Measurements from ENCODE around the gene PLK1.
"Not testable (repeated sequence)": the region's sequence is repeated elsewhere in the genome, so short reads cannot be mapped to it uniquely, and the experiment has no call there.

PLK1 gene

DNA sequence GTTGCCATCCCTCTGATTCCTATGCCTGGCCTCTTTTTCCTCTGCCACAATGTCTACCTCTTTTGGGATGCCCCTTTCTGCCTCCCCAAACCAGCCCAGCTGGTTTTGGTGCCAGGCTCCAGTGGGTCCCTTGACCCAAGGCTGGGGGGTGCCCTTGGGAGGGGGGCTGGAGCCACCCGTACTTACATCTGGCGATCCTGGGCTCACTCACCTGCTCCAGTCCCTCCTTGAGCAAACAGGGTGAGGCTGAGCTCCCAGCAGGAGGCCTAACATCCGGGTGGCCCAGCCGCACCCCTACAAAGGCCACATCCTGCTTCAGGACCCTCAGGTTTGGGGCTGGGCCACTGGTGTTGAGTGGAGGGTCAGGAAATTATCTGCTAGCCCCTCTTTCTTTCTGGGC, 33.1 kb downstream of the PLK1 start:
- TF ChIP-seq, protein P1, sequence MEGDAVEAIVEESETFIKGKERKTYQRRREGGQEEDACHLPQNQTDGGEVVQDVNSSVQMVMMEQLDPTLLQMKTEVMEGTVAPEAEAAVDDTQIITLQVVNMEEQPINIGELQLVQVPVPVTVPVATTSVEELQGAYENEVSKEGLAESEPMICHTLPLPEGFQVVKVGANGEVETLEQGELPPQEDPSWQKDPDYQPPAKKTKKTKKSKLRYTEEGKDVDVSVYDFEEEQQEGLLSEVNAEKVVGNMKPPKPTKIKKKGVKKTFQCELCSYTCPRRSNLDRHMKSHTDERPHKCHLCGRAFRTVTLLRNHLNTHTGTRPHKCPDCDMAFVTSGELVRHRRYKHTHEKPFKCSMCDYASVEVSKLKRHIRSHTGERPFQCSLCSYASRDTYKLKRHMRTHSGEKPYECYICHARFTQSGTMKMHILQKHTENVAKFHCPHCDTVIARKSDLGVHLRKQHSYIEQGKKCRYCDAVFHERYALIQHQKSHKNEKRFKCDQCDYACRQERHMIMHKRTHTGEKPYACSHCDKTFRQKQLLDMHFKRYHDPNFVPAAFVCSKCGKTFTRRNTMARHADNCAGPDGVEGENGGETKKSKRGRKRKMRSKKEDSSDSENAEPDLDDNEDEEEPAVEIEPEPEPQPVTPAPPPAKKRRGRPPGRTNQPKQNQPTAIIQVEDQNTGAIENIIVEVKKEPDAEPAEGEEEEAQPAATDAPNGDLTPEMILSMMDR (IDR thresholded peaks at IDR 0.05; ENCODE audit: low read depth, low read length) = no peak

DNA sequence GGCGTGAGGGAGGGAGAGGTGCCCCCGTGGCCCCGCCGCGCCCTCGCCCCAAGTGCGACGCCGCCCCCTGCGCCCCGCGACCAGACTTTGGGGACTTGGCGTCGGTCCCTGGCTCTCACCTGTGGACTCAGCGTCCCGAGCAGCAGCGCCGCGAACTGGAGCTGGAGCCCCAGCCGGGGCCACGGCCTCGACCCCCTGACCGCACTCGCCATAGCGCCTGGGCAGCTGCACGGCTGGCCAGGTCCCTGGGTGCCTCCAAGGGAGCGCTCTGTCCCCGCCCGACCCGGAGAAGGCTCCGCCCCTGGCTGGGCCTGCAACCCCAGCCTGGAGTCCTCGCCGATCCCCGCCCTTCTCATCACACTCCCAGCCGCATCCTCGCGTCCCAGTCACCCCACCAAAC, 34.3 kb downstream of the PLK1 start, which contains the start of gene ERN2:
TSS of gene ERN2 (minus strand) at position 247 of the 400 bp plus-strand sequence. CDS start at position 212, 35 bp downstream.
- TF ChIP-seq, protein P1 (IDR thresholded peaks at IDR 0.05; ENCODE audit: low read depth, low read length) = no peak
- DNase-seq (ENCODE audit: extremely low read depth, low read depth) = no peak

More for the DNA sequence above, 33.1 kb downstream of the PLK1 start:
- no peak for DNase-seq (ENCODE audit: extremely low read depth, low read depth)

DNA sequence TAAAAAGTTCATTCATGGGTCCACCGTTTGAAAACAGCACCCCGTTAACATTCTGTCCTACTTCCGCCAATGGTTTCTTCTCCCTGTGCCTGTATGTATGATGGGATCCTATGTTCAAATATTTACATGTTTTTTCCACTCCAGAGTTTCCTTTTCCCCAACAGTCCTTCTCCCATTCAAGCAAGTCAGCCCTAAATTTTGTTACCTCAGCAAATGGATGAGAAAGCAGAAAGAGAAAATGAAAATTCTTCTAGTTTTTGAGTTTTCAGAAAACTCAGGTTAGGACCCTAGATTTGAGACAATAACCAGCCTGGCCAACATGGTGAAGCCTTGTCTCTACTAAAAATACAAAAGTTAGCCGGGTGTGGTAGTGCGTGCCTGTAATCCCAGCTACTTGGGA, 37.8 kb downstream of the PLK1 start:
- no peak for DNase-seq (ENCODE audit: extremely low read depth, low read depth)
- TF ChIP-seq, protein P1 (IDR thresholded peaks at IDR 0.05; ENCODE audit: low read depth, low read length) = no peak

DNA sequence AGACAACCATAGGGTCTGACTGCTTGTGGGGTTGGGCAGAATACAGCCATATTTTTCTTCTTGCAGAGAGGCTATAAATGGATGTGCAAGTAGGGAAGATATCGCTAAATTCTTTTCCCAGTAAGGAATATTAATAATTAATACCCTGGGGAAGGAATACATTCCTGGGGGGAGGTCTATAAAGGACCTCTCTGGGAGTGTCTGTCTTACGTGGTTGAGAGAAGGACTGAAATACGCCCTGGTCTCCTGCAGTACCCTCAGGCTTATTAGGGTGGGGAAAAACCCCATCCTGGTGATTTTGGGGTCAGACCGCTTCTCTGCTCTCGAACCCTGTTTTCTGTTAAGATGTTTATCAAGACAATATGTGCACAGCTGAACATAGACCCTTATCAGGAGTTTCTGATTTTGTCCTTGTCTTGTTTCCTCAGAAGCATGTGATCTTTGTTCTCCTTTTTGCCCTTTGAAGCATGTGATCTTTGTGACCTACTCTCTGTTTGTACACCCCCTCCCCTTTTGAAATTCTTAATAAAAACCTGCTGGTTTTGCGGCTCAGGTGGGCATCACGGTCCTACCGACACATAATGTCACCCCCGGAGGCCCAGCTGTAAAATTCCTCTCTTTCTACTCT, 44.0 kb downstream of the PLK1 start:
- not testable (repeated sequence) for DNase-seq (ENCODE audit: extremely low read depth, low read depth)

DNA sequence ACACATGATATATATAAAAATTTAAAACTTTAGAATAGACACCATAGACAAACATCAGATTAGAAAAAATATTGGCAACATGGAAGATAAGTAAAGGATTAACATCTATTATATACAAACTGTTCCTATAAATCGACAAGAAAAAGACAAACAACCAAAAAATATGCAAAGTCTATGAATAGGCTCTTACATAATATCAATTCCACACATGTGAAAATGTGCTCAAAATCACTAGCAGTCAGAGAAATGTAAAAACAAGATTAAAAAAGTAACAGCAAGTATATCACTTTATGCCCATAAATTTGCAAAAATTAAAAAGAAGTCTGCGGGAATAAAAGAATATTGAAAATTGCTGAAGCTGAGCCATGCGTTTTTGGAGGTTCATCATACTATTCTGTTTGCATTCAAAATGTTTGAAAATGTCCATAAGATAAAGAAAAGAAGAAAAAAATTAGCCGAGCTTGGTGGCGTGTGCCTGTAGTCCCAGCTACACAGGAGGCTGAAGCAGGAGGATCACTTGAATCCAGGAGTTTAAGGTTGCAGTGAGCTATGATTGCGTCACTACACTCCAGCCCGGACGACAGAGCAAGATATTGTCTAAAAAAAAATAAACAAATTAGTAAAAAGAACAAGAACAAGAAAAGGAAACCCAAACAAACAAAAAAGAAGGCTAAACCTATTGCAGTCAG, 45.6 kb downstream of the PLK1 start:
- DNase-seq (ENCODE audit: extremely low read depth, low read depth) = no peak
- TF ChIP-seq, protein P1 (IDR thresholded peaks at IDR 0.05; ENCODE audit: low read depth, low read length) = no peak

DNA sequence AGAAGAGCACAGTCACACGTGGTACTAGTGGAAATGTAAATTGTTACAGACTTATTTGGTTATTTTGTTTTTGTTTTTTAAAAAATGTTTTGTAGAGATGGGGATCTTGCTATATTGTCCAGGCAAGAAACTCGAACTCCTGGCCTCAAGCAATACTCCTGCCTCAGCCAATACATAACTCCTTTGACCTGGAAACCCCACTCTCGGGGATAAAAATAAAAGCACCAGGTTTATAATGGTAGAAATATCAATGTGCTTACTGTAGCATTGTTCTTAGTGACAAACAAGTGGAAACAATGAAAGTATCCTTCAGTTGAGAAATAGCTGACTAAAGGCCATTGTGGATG, 46.1 kb downstream of the PLK1 start:
- no peak for DNase-seq (ENCODE audit: extremely low read depth, low read depth)
- TF ChIP-seq, protein P1 (IDR thresholded peaks at IDR 0.05; ENCODE audit: low read depth, low read length) = no peak

DNA sequence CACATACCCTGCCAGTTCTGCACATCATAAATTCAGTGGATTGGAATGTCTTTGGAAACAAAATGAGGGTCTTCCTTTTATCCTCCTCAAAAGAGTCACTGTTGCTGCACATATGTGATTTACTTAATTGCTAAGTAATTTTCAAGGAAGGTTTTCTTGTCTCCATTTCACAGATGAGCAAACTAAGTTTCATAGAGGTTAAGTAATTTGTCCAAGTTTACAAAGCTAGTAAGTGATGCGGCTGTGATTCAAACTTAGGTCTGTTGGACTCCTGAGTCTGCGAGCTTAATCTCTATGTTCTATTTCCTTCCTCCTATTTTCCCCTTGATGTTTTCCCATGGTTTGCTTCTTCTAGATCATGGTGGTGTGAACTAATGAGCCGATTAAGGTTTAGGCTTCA, 48.0 kb downstream of the PLK1 start:
- TF ChIP-seq, protein P1 (IDR thresholded peaks at IDR 0.05; ENCODE audit: low read depth, low read length) = no peak

DNA sequence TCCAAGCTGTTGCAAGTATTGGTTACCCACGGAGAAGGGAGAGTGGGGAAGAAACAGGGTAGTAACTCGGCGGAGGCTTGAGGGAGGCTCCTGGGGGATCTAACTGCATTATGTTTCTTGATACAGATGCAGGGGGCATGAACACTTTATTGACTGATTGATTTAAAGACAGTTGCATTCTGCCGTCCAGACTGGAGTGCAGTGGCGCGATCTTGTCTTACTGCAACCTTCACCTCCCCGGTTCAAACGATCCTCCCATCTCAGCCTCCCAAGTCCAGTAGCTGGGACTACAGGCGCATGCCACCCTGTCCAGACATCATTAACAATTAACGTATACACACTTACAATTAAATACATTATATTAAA, 49.4 kb downstream of the PLK1 start:
- TF ChIP-seq, protein P1 (IDR thresholded peaks at IDR 0.05; ENCODE audit: low read depth, low read length) = no peak
- DNase-seq (ENCODE audit: extremely low read depth, low read depth) = no peak

More for the DNA sequence above, 48.0 kb downstream of the PLK1 start:
- no peak for DNase-seq (ENCODE audit: extremely low read depth, low read depth)
